Immature natural killer cell (primary cell): ENCODE results near the gene PRR9. TPM values are rescaled to one million over a fixed set of nuclear protein-coding genes. Genes with fewer than 3 reads are reported as not detected.
"Not testable (repeated sequence)": the region's sequence is repeated elsewhere in the genome, so short reads cannot be mapped to it uniquely, and the experiment has no call there.

ENCODE experiments used
- DNase-seq, 3 donors: peaks; one replicate each; pipeline ENCODE4 v3.0.0; 2022; ENCODE audit warnings: mixed read lengths in 1 of 3
- H3K27ac Mint-ChIP-seq, 6 donors: one replicate each; pipeline ENCODE4 v1.8.0; 2020; ENCODE audit warnings: mixed read lengths in 6 of 6, mild to moderate bottlenecking in 5 of 6, inconsistent platforms in 4 of 6, moderate library complexity in 3 of 6
- H3K27me3 Mint-ChIP-seq, 3 donors: one replicate each; pipeline ENCODE4 v1.8.0; 2020 to 2021; ENCODE audit warnings: low read depth in 3 of 3, mild to moderate bottlenecking in 3 of 3, mixed read lengths in 3 of 3, moderate library complexity in 3 of 3, inconsistent platforms in 1 of 3
- H3K36me3 Mint-ChIP-seq, 3 donors: one replicate each; pipeline ENCODE4 v1.8.0; 2020; ENCODE audit warnings: mixed read lengths in 3 of 3, inconsistent platforms in 2 of 3, mild to moderate bottlenecking in 2 of 3
- H3K4me1 Mint-ChIP-seq, 2 donors: one replicate each; pipeline ENCODE4 v1.8.0; 2020; ENCODE audit warnings: inconsistent platforms in 2 of 2, mild to moderate bottlenecking in 2 of 2, mixed read lengths in 2 of 2, moderate library complexity in 1 of 2
- H3K4me3 Mint-ChIP-seq, 5 donors: one replicate each; pipeline ENCODE4 v1.8.0; 2020; ENCODE audit warnings: mild to moderate bottlenecking in 5 of 5, mixed read lengths in 5 of 5, inconsistent platforms in 3 of 5, moderate library complexity in 3 of 5
- H3K9me3 Mint-ChIP-seq, 6 donors: one replicate each; pipeline ENCODE4 v1.8.0; 2020; ENCODE audit warnings: mild to moderate bottlenecking in 6 of 6, mixed read lengths in 6 of 6, inconsistent platforms in 4 of 6, moderate library complexity in 3 of 6
- polyA plus RNA-seq, 3 donors: library from polyadenylated mRNA; unstranded; fragments of 300-500 nt; fragmentation: Illumina TruSeq; gene quantifications; one replicate each; pipeline ENCODE4 v1.2.3, GENCODE V29; 2021

PRR9 gene, protein sequence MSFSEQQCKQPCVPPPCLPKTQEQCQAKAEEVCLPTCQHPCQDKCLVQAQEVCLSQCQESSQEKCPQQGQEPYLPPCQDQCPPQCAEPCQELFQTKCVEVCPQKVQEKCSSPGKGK
- not detected for polyA plus RNA-seq

DNA sequence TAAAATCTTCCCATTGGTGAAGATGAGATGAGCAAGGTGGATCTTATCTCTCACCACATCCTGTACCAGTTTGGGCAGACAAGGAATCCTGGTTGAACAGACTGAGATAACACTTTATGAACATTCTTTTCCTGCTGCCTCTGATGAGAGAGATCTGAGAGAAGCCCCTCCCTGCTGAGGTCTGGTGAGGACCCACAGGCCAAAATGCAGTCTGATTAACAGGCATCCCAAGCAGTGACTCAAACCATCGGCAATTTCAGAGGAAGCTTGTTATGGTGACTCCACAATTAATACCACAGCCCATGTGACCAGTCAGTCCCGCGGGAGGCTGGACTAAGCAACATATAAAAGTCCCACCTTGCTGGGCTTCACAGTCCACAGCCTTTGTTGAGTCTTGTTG, at the start of gene PRR9:
Gene PRR9 (plus strand): TSS at position 373 of the 400 bp plus-strand sequence. CDS start 561 bp downstream, outside the sequence.
- H3K27me3 Mint-ChIP-seq: peaks cover 1 to 14% (median 7%) of the 10 kb centered on the region in 3 donors
- no peak within 1 kb of the TSS for H3K27ac Mint-ChIP-seq
- H3K4me1 Mint-ChIP-seq: no peaks in the 10 kb centered on the region
- no peaks in the 10 kb centered on the region for H3K36me3 Mint-ChIP-seq
- DNase-seq: no peak
- H3K4me3 Mint-ChIP-seq: no peak within 1 kb of the TSS
- H3K9me3 Mint-ChIP-seq: no peaks in the 10 kb centered on the region

DNA sequence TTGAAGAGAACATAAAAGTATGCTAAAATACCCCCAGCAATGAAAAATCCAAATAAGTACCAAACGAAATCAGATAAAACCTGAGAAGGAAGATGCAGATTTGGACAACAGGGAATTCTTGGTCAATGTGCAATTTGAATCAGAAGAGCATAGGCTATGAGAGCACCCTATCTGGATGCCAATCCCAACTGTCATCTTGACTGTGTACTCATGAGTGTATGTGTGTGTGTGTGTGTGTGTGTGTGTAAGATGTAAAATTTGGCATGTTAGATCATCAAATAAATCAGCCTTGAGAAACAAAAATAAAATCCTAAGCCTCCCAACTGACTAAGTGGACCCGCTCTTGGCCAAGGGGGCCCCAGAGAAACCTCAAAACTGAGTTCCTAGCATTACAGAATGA, 48.7 kb upstream of the PRR9 start:
- no peaks in the 10 kb centered on the region for H3K36me3 Mint-ChIP-seq
- H3K4me1 Mint-ChIP-seq: no peaks in the 10 kb centered on the region
- DNase-seq: no peak
- peaks cover 2 to 6% (median 3%) of the 10 kb centered on the region in 3 donors for H3K27me3 Mint-ChIP-seq
- H3K27ac Mint-ChIP-seq: no peak overlapping the region
- no peaks in the 10 kb centered on the region for H3K9me3 Mint-ChIP-seq
- no peak overlapping the region for H3K4me3 Mint-ChIP-seq

DNA sequence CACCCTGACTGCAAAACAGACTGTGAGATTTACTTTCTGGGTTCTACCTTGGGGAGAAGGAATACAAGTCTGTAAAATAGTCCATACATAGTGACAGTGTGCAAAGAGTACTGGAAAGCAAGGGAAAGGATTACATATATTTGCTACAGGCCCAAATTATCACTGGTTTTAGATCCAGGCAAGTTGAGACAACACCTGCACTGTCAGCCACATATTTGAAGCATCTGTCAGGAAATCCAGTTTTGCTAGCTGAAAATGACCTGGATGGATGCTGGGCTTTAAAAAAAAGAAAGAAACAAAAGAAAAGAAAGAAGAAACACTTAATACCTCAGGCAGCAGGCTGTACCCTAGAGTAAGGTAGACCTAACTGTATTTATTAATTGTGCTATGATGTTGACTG, 42.8 kb upstream of the PRR9 start:
- peaks cover 0 to 5% (median 3%) of the 10 kb centered on the region in 3 donors for H3K27me3 Mint-ChIP-seq
- H3K9me3 Mint-ChIP-seq: no peaks in the 10 kb centered on the region
- no peak for DNase-seq
- H3K27ac Mint-ChIP-seq: no peak overlapping the region
- no peaks in the 10 kb centered on the region for H3K4me1 Mint-ChIP-seq
- H3K4me3 Mint-ChIP-seq: no peak overlapping the region
- no peaks in the 10 kb centered on the region for H3K36me3 Mint-ChIP-seq

DNA sequence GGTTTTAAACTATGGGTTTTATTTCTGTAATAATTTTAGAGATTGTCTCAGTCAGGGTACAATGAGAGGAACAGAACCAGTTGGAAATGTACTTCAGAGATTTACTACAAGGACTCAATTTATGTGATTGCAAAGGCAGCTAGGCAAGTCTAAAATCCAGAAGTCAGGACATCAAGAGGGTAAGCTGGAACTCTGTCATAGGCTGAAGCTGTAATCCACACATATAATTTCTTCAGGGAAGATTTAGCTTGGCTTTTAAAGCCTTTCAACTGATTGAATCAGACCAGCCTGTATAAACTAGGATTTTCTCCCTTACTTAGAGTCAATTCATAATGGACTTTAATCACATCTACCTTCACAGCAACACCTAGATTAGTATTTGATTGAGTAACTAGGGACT, 38.5 kb upstream of the PRR9 start:
- Mint-ChIP-seq H3K4me3 (no peak overlapping the region), H3K27ac (no peak overlapping the region), H3K36me3 (no peaks in the 10 kb centered on the region), H3K27me3 (peaks cover 2 to 10% (median 8%) of the 10 kb centered on the region in 3 donors), H3K9me3 (no peaks in the 10 kb centered on the region), H3K4me1 (no peaks in the 10 kb centered on the region)
- DNase-seq: no peak

DNA sequence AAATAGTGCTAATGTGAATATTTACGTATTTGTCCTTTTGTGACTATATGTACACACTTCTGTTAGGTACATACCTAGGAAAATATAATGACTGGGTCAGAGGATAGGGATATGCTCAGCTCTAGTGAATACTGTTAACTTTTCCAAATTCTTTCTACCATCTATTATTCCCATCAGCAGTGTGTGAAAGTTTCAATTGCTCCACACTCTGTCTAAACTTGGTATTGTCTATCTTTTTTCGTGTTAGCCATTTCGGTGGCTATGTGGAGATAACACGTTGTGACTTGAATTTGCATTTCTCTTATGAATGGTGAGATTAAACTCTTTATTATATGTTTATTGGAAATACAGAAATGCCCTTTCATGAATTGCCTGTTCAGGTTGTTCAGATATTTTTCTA, 36.8 kb upstream of the PRR9 start:
- no peak overlapping the region for H3K4me3 Mint-ChIP-seq
- H3K9me3 Mint-ChIP-seq: peaks cover 0 to 6% (median 3%) of the 10 kb centered on the region in 6 donors
- DNase-seq: no peak
- no peaks in the 10 kb centered on the region for H3K4me1 Mint-ChIP-seq
- H3K27ac Mint-ChIP-seq: no peak overlapping the region
- no peaks in the 10 kb centered on the region for H3K36me3 Mint-ChIP-seq
- peaks cover 9 to 10% (median 9%) of the 10 kb centered on the region in 3 donors for H3K27me3 Mint-ChIP-seq

DNA sequence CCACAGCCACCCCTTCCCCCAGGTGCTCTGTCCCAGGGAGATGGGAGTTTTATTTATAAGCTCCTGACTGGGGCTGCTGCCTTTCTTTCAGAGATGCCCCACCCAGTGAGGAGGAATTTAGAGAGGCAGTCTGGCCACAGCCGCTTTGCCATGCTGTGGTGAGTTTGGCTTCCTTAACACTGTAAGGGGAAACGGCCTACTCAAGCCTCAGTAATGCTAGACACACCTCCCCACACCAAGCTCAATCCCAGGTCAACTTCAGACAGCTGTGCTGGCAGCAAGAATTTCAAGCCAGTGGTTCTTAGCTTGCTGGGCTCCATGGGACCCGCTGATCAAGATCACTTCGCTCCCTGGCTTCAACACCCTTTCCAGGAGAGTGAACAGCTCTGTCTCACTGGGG, 29.1 kb upstream of the PRR9 start:
- H3K9me3 Mint-ChIP-seq: peaks cover 0 to 14% (median 5%) of the 10 kb centered on the region in 6 donors
- not testable (repeated sequence) for H3K4me3 Mint-ChIP-seq, DNase-seq, H3K36me3 Mint-ChIP-seq, H3K27ac Mint-ChIP-seq, H3K4me1 Mint-ChIP-seq
- H3K27me3 Mint-ChIP-seq: peaks cover 9 to 34% (median 17%) of the 10 kb centered on the region in 3 donors

DNA sequence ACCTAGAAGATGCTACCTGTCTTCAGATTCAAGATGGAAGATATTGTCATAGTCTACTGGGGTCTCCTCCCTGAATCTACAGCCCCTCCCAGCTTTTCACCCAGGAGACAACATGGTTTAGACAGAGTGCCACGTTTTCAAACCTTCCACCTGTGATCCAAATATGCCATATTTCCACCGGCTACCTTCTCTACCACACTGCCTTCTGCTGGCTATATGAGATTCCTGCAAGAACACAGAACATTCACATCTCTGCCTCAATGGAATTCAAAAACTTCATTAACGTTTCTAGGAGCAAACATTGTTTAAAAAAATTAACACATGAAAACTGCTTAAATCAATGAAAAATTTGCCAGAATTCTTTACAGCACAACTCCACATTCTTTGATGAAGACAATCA, 27.0 kb upstream of the PRR9 start:
- peaks cover 13 to 27% (median 13%) of the 10 kb centered on the region in 3 donors for H3K27me3 Mint-ChIP-seq
- no peak overlapping the region for H3K4me3 Mint-ChIP-seq
- H3K9me3 Mint-ChIP-seq: peaks cover 0 to 8% (median 3%) of the 10 kb centered on the region in 6 donors
- no peaks in the 10 kb centered on the region for H3K36me3 Mint-ChIP-seq
- DNase-seq: no peak
- no peaks in the 10 kb centered on the region for H3K4me1 Mint-ChIP-seq
- H3K27ac Mint-ChIP-seq: no peak overlapping the region

DNA sequence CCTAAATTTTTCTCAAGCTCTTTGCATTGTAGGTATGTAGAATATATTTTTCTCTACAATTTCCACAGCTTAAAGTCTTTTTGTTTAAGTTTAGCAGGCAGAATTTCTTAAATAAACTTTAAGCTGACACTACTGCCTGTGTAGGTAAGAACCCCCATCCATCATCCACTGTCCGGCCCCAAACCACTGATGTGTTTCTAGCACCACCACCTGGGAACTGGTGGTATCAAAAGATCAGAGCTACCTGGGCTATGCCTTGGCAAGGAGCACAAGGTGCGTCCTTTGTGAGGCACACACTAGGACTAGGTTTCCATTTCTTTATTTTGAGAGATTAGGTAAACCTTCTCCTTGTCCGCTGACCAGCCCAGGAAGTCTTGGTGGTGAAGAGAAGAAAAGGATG, 24.7 kb upstream of the PRR9 start:
- Mint-ChIP-seq H3K4me1 (no peaks in the 10 kb centered on the region), H3K27ac (no peak overlapping the region), H3K4me3 (no peak overlapping the region), H3K9me3 (peaks cover 0 to 4% (median 0%) of the 10 kb centered on the region in 6 donors), H3K27me3 (peaks cover 9 to 14% (median 12%) of the 10 kb centered on the region in 3 donors), H3K36me3 (no peaks in the 10 kb centered on the region)
- no peak for DNase-seq

DNA sequence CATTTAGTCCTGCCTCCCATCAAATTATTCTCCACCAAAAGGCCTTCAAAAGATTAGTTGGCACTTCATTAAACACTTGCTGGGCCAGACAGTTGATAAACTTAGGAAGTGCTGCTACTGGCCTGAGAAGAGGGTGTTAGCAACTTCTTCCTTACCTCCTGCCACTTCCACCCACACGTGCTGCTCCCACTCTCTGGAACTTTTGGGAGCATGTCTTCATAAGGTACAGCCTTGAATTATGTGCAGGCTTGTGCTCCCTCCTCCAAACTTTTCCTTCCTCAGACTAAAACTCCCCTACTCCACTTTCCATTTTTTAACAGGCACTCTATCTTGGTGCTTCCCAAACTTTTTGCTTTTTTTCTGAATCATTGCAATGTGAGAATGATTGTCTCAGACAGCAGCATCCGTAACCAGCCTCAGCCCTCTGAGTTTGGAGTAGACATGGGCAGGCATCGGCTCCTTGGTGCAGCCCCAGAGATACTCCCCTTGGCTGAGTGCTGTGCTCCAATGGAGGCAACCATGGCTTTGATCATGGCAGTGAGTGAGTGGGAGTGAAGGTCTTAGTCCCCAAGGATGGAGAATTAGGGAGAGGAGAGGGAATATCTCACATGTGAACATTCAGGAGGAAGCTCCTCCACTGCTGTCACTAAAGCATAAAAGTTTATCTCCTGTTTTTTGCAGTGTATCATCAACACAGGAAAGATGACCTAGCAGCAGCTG, 22.9 kb upstream of the PRR9 start:
- H3K4me1 Mint-ChIP-seq: no peaks in the 10 kb centered on the region
- H3K4me3 Mint-ChIP-seq: no peak overlapping the region
- H3K27ac Mint-ChIP-seq: no peak overlapping the region
- H3K9me3 Mint-ChIP-seq: peaks cover 0 to 1% (median 0%) of the 10 kb centered on the region in 6 donors
- H3K36me3 Mint-ChIP-seq: no peaks in the 10 kb centered on the region
- H3K27me3 Mint-ChIP-seq: peaks cover 7 to 12% (median 12%) of the 10 kb centered on the region in 3 donors
- no peak for DNase-seq

DNA sequence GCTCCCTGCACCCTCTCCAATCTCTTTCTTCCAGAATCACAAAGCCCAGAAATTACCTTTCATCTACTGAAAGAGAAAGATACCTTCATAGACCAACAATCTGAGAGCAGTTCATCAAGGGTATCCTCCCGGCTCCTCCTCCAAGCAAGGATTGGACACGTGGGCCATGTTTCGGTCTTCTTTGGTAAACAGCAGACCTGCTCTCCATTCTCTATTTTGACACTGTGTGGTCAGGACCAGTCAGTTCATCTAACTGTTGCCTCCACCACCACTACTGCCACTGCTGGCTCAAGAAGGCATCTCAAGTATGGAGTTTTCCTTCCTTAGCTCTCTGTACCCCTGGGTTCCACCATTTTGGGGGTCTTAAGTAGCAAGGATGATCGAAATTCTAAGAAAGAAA, 22.2 kb upstream of the PRR9 start:
- no peak overlapping the region for H3K4me3 Mint-ChIP-seq
- H3K4me1 Mint-ChIP-seq: no peaks in the 10 kb centered on the region
- peaks cover 5 to 12% (median 9%) of the 10 kb centered on the region in 3 donors for H3K27me3 Mint-ChIP-seq
- H3K27ac Mint-ChIP-seq: no peak overlapping the region
- no peak for DNase-seq
- no peaks in the 10 kb centered on the region for H3K36me3 Mint-ChIP-seq
- peaks cover 0 to 1% (median 0%) of the 10 kb centered on the region in 6 donors for H3K9me3 Mint-ChIP-seq

DNA sequence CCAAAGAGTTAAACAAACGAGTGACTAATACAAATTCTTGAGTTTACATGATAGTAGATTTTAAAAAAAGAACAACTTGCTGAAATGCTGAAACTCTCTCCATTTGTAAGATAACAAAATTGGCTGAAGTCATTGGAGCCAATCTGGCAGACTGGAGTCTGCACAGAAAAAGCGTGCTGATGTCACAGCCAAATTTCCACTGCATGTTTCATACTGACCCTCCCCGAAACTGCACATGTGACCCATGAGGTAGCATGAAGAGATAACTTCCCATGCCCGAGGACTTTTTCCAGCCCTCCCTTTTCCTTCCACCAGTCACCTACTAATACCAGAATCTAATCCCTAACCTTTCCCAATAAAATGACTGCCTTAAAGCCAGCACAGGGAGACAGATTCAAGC, 15.4 kb upstream of the PRR9 start:
- H3K9me3 Mint-ChIP-seq: no peaks in the 10 kb centered on the region
- peaks cover 1 to 8% (median 4%) of the 10 kb centered on the region in 3 donors for H3K27me3 Mint-ChIP-seq
- H3K4me3 Mint-ChIP-seq: no peak overlapping the region
- no peak for DNase-seq
- no peaks in the 10 kb centered on the region for H3K36me3 Mint-ChIP-seq
- no peaks in the 10 kb centered on the region for H3K4me1 Mint-ChIP-seq
- no peak overlapping the region for H3K27ac Mint-ChIP-seq

DNA sequence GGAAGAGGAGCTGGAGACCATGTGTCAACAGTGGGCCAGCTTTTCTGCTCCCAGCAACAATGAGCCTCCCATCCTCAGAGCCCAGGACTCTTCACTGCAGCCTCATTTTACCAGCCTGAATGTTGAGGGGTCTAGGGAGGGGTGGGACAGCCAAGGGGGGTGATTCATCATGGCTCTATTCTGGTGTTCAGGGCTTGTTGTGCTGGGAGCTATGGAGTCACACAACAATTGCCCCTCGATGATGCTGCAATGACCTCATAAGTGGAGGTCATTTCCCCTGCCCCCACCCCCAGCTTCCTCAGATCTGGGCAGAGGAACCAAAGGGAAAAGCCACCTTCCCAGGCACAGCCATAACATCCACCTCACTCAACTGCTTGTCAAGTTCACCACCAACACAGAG, 14.3 kb upstream of the PRR9 start, which contains the start of gene LELP1:
Gene LELP1 (plus strand): TSS at position 301 of the 400 bp plus-strand sequence. CDS start 1,278 bp downstream, outside the sequence.
- Mint-ChIP-seq H3K4me3 (no peak within 1 kb of the TSS), H3K27me3 (peaks cover 1 to 11% (median 6%) of the 10 kb centered on the region in 3 donors), H3K27ac (no peak within 1 kb of the TSS), H3K9me3 (no peaks in the 10 kb centered on the region), H3K4me1 (no peaks in the 10 kb centered on the region), H3K36me3 (no peaks in the 10 kb centered on the region)
- no peak for DNase-seq

DNA sequence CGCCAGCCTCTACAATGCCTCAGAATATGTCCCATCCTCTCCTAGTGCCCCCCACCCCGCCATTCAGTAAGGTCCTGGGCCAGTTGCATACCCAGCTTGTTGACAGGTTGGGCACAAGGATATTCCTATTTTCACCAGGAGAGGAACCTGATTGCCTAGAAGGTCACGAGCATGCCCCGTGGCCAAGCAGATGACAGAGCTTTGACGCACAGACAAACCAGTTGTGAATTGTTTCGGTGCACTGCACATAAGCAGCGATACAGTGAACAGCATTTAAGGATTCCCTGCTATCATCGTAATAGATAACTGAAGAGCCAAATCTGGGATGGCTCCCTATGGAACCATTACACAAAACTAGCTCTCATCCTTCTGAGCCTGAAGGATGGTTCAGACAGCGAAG, 10.8 kb upstream of the PRR9 start:
- Mint-ChIP-seq H3K4me3 (no peak overlapping the region), H3K4me1 (no peaks in the 10 kb centered on the region), H3K36me3 (no peaks in the 10 kb centered on the region), H3K27ac (no peak overlapping the region), H3K27me3 (peaks cover 3 to 11% (median 6%) of the 10 kb centered on the region in 3 donors), H3K9me3 (no peaks in the 10 kb centered on the region)
- no peak for DNase-seq

DNA sequence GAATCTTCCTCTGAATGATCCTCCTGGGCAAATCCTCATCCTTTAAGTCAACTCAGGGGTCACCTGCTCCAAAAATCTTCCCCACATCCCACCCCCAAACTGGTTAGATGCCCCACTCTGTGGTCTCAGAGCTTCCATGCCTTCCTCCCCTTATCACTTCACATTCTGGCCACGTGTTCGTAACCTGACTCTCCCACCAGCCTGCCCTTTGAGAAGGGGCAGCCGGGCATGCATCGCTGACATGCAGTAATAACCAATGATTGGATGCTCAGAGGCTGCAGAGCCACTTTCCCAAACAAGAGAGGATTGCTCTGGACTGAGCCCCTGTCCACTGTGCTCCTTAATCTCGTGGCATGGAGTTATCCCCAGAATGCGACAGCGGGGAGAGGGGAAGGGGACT, 7.2 kb upstream of the PRR9 start:
- H3K27me3 Mint-ChIP-seq: peaks cover 2 to 11% (median 10%) of the 10 kb centered on the region in 3 donors
- no peaks in the 10 kb centered on the region for H3K36me3 Mint-ChIP-seq
- no peaks in the 10 kb centered on the region for H3K9me3 Mint-ChIP-seq
- H3K4me3 Mint-ChIP-seq: no peak overlapping the region
- no peak overlapping the region for H3K27ac Mint-ChIP-seq
- no peaks in the 10 kb centered on the region for H3K4me1 Mint-ChIP-seq
- DNase-seq: no peak
